GM12878 (cell line): Measurements from ENCODE around the gene SNCG. TPM values are rescaled to one million over a fixed set of nuclear protein-coding genes. Genes with fewer than 3 reads are reported as not detected.

ENCODE experiments used
- ATAC-seq: fragments of 200-7000 bp; cut with Tn5 transposase; 3 replicates; pipeline ENCODE4 v1.9.1; 2020; ENCODE audit warnings: mild to moderate bottlenecking, moderate library complexity
- BruUV-seq: library from RNA; stranded (reverse); fragments of 400-500 nt; replicated peaks from 2 replicates; lab custom pipeline; 2021; lab: Mats Ljungman, UMichigan
- CTCF ChIA-PET: fragments of 300-600 bp; sonication (Branson Sonifier 250); formaldehyde crosslinking; extraction: SDS; loops from one replicate; lab custom pipeline; 2021; ENCODE audit warnings: inconsistent platforms; lab: Yijun Ruan, JAX
- POLR2A ChIA-PET: fragments of 350-600 bp; formaldehyde crosslinking; extraction: SDS; loops from one replicate; lab custom pipeline; 2021; ENCODE audit warnings: inconsistent platforms; lab: Charles Lee
- RAD21 ChIA-PET: fragments of 300-600 bp; sonication (Branson Sonifier 250); formaldehyde crosslinking; loops from one replicate; lab custom pipeline; 2023; ENCODE audit warnings: antibody characterized with exemption; ENCODE audit not compliant: unreplicated experiment; lab: Charles Lee
- SMC1A ChIA-PET: fragments of 300-600 bp; sonication (Branson Sonifier 250); formaldehyde crosslinking; loops from one replicate; lab custom pipeline; 2023; ENCODE audit not compliant: unreplicated experiment, uncharacterized antibody; lab: Charles Lee
- DNase-seq: peaks from one replicate; pipeline ENCODE4 v3.0.0-alpha.2; 2011; ENCODE audit warnings: low read depth, low spot score
- FAIRE-seq: peaks from 3 replicates; lab custom pipeline; 2011; peaks lifted over from hg19 to GRCh38; lab: Jason Lieb, UNC
- H2AFZ ChIP-seq: 2 replicates; pipeline ENCODE4 v1.6.0; 2011; ENCODE audit warnings: low read depth, low read length, control low read depth; ENCODE audit not compliant: control insufficient read depth
- H3K27ac ChIP-seq: 2 replicates; pipeline ENCODE4 v1.5.1; 2011; ENCODE audit warnings: control low read depth; ENCODE audit not compliant: control insufficient read depth, insufficient read depth
- H3K27me3 ChIP-seq, 2 experiments: replicated peaks in 1 of 2; 2 replicates each; pipeline versions ENCODE4 v1.6.0 to v1.6.1; 2011; ENCODE audit warnings: low read length in 1 of 2; ENCODE audit not compliant: control insufficient read depth in 2 of 2, insufficient read depth in 2 of 2
- H3K36me3 ChIP-seq, 2 experiments: 2 replicates each; pipeline ENCODE4 v1.5.1; 2011; ENCODE audit warnings: low read length in 1 of 2; ENCODE audit not compliant: control insufficient read depth in 2 of 2, insufficient read depth in 2 of 2
- H3K4me1 ChIP-seq: 2 replicates; pipeline ENCODE4 v1.6.1; 2011; ENCODE audit warnings: mild to moderate bottlenecking, low read length, moderate library complexity, mixed read lengths; ENCODE audit not compliant: control insufficient read depth, insufficient read depth
- H3K4me2 ChIP-seq: 2 replicates; pipeline ENCODE4 v1.6.0; 2011; ENCODE audit warnings: control low read depth; ENCODE audit not compliant: control insufficient read depth, insufficient read depth
- H3K4me3 ChIP-seq: fragments of 200-600 bp; sonication (generic); 2 replicates; pipeline ENCODE4 v1.5.1; 2016
- H3K79me2 ChIP-seq: 2 replicates; pipeline ENCODE4 v1.6.0; 2011; ENCODE audit warnings: low read length; ENCODE audit not compliant: control insufficient read depth, insufficient read depth
- H3K9ac ChIP-seq: 2 replicates; pipeline ENCODE4 v1.8.0; 2011; ENCODE audit warnings: low read length, control low read depth, mixed read lengths; ENCODE audit not compliant: control insufficient read depth, insufficient read depth
- H3K9me3 ChIP-seq: replicated peaks from 3 replicates; pipeline ENCODE4 v1.5.1; 2011; ENCODE audit warnings: mild to moderate bottlenecking, low read length; ENCODE audit not compliant: control insufficient read depth, insufficient read depth
- H4K20me1 ChIP-seq: 2 replicates; pipeline ENCODE4 v1.6.0; 2011; ENCODE audit not compliant: control insufficient read depth, insufficient read depth
- CREM ChIP-seq: IDR thresholded peaks from 2 replicates; pipeline ENCODE4 v1.6.1; 2014; ENCODE audit warnings: antibody characterized with exemption, low read depth
- IKZF1 ChIP-seq: fragments of 450-650 bp; conservative IDR thresholded peaks from 2 replicates; pipeline ENCODE4 v1.6.1; 2017; ENCODE audit warnings: antibody characterized with exemption, mild to moderate bottlenecking
- JUND ChIP-seq: IDR thresholded peaks from 2 replicates; pipeline ENCODE4 v1.6.1; 2012; ENCODE audit warnings: low read depth, mild to moderate bottlenecking, low read length, improper control_type of control experiment, moderate library complexity
- MEF2A ChIP-seq: IDR thresholded peaks from 2 replicates; pipeline ENCODE4 v1.6.1; 2011; ENCODE audit warnings: low read depth, mild to moderate bottlenecking, low read length, moderate library complexity; ENCODE audit not compliant: insufficient read depth
- MYB ChIP-seq: fragments of 150-350 bp; IDR thresholded peaks from 2 replicates; pipeline ENCODE4 v1.6.1; 2014; ENCODE audit warnings: mild to moderate bottlenecking, low read depth, low read length, borderline replicate concordance
- NR2F1 ChIP-seq: fragments of 450-650 bp; conservative IDR thresholded peaks from 2 replicates; pipeline ENCODE4 v1.6.1; 2017; ENCODE audit warnings: mild to moderate bottlenecking
- PAX8 ChIP-seq: fragments of 450-650 bp; IDR thresholded peaks from 2 replicates; pipeline ENCODE4 v1.6.1; 2017; ENCODE audit warnings: mild to moderate bottlenecking, moderate library complexity
- POLR2A ChIP-seq: IDR thresholded peaks from 2 replicates; pipeline ENCODE4 v1.6.1; 2011; ENCODE audit warnings: low read depth, mild to moderate bottlenecking, low read length
- TARDBP ChIP-seq: IDR thresholded peaks from 2 replicates; pipeline ENCODE4 v1.6.1; 2016; ENCODE audit warnings: borderline replicate concordance
- WRNIP1 ChIP-seq: IDR thresholded peaks from 2 replicates; pipeline ENCODE4 v1.6.1; 2011; ENCODE audit warnings: low read depth, low read length, improper control_type of control experiment, borderline replicate concordance
- ZBED1 ChIP-seq: IDR thresholded peaks from 2 replicates; pipeline ENCODE4 v1.6.1; 2016; ENCODE audit warnings: borderline replicate concordance
- ZSCAN29 ChIP-seq: fragments of 450-650 bp; IDR thresholded peaks from 2 replicates; pipeline ENCODE4 v1.6.1; 2017; ENCODE audit warnings: mild to moderate bottlenecking, moderate library complexity
- WGBS: methylation state at CpG from one replicate; pipeline ENCODE4 v1.1.6; 2016; ENCODE audit warnings: low lambda C conversion rate; ENCODE audit not compliant: insufficient replicate concordance, insufficient coverage; ENCODE audit errors: missing lambda C conversion rate; 5-methylcytosine and 5-hydroxymethylcytosine counted together
- in situ Hi-C: fragments of 300-500 bp; cut with MboI; formaldehyde crosslinking; loops from 9 replicates; pipeline ENCODE4 v1.14.3; 2018; ENCODE audit warnings: mixed read lengths
- intact Hi-C: fragments of 100-400 bp; cut with micrococcal nuclease; formaldehyde crosslinking; loops from one replicate; pipeline ENCODE4 v1.14.2; 2022; ENCODE audit not compliant: unreplicated experiment
- polyA plus RNA-seq, 11 experiments: library from polyadenylated mRNA; depleted of rRNA in 4 of 11; unstranded in 6 of 11; stranded (reverse) in 5 of 11; fragments of >200 nt; fragmentation: Nextera tagmentation in 4 of 11; fragmentation: Illumina TruSeq in 1 of 11; extraction: Ambion mirVana in 4 of 11; extraction: Trizol in 1 of 11; gene quantifications; 1 replicate in 1 of 11; 2 replicates in 10 of 11; pipeline versions ENCODE4 v1.2.1 to v1.2.3, GENCODE V29; 2011 to 2016; ENCODE audit warnings: inconsistent platforms in 2 of 11, missing spikeins in 2 of 11, low read depth in 1 of 11
- total RNA-seq, 4 experiments: library from RNA; depleted of rRNA in 3 of 4; stranded (reverse); fragments of >200 nt in 3 of 4; fragmentation: Illumina TruSeq in 1 of 4; extraction: Trizol in 1 of 4; gene quantifications; 2 replicates each; pipeline versions ENCODE4 v1.2.1 to v1.2.3, GENCODE V29; 2013 to 2021
- TF ChIP-seq, protein P1 (sequence below), 3 experiments: IDR thresholded peaks in 2 of 3; conservative IDR thresholded peaks in 1 of 3; 2 replicates each; pipeline ENCODE4 v1.5.1; 2011; ENCODE audit warnings: low read depth in 3 of 3, low read length in 3 of 3, mild to moderate bottlenecking in 3 of 3, control low read depth in 2 of 3, moderate library complexity in 2 of 3, inconsistent platforms in 1 of 3, mixed read lengths in 1 of 3; ENCODE audit not compliant: control insufficient read depth in 2 of 3, insufficient read depth in 1 of 3; ENCODE audit errors: extremely low read depth in 1 of 3
- TF ChIP-seq, protein P2 (sequence below): fragments of 450-650 bp; formaldehyde crosslinking; IDR thresholded peaks from 2 replicates; pipeline ENCODE4 v1.4.0; 2020; ENCODE audit warnings: mild to moderate bottlenecking, moderate library complexity
- TF ChIP-seq, protein P3 (sequence below): fragments of 150-350 bp; IDR thresholded peaks from 2 replicates; pipeline ENCODE4 v1.6.1; 2016; ENCODE audit warnings: low read depth, low read length

Gene SNCG
- total and polyA plus RNA-seq, 10 of the 15 experiments (the other 5 are each of a cell fraction or from before 2014, with no cell fraction given): 0.22 to 1.3 (median 0.42) TPM; not detected in 6

DNA sequence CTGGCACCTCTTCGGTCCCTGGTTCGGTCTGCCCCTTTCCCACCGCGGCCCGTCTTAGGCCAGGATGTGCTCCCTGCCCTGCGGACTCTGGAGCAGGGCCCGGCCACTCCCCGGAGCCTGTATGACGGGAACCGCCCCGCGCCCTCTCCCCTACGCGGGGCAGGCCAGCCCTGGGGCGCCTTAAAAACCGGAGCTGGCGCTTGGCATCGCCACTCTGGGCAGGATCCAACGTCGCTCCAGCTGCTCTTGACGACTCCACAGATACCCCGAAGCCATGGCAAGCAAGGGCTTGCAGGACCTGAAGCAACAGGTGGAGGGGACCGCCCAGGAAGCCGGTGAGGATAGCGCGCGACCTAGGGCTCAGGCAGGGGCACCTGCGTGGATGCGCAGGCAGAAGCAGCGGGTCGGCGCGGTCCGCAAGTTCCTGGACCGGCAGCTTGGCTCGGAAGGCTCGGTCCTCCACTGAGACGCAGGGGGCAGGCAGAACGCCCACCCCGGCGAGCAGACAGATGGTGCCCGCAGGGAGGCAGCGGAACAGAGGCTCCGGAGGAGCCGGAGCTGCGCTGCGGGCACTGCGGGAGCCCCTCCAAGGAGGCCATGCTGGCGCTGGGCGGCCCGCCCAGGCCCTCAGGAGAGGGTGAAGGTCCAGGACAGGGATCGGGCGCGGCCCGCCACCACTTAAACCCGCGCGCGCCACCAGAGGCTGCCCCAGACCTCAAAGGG lies 10.0 kb downstream of the SNCG start, which contains the start of gene ADIRF:
Gene ADIRF, plus strand, starts transcription at position 212 of the 723 bp plus-strand sequence. Its CDS starts 63 bp downstream, at position 275.
- RAD21 ChIA-PET: interaction anchor here (1.8 kb wide), 1 partner anchor 22 kb away, joined by 5 read pairs; no protein-coding TSS in a partner anchor
- no TSS peak for BruUV-seq
- no peak for DNase-seq
- TF ChIP-seq PAX8: no peak
- TF ChIP-seq ZBED1: no peak
- TF ChIP-seq MEF2A: no peak
- no peak for TF ChIP-seq NR2F1
- TF ChIP-seq, protein P1, sequence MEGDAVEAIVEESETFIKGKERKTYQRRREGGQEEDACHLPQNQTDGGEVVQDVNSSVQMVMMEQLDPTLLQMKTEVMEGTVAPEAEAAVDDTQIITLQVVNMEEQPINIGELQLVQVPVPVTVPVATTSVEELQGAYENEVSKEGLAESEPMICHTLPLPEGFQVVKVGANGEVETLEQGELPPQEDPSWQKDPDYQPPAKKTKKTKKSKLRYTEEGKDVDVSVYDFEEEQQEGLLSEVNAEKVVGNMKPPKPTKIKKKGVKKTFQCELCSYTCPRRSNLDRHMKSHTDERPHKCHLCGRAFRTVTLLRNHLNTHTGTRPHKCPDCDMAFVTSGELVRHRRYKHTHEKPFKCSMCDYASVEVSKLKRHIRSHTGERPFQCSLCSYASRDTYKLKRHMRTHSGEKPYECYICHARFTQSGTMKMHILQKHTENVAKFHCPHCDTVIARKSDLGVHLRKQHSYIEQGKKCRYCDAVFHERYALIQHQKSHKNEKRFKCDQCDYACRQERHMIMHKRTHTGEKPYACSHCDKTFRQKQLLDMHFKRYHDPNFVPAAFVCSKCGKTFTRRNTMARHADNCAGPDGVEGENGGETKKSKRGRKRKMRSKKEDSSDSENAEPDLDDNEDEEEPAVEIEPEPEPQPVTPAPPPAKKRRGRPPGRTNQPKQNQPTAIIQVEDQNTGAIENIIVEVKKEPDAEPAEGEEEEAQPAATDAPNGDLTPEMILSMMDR (IDR thresholded peaks at IDR 0.05 in 2 of 3, conservative IDR thresholded peaks at IDR 0.05 in 1 of 3; ENCODE audit: control insufficient read depth in 2 of 3, extremely low read depth in 1 of 3, insufficient read depth in 1 of 3, low read depth in 3 of 3, low read length in 3 of 3): no peak
- TF ChIP-seq, protein P2, sequence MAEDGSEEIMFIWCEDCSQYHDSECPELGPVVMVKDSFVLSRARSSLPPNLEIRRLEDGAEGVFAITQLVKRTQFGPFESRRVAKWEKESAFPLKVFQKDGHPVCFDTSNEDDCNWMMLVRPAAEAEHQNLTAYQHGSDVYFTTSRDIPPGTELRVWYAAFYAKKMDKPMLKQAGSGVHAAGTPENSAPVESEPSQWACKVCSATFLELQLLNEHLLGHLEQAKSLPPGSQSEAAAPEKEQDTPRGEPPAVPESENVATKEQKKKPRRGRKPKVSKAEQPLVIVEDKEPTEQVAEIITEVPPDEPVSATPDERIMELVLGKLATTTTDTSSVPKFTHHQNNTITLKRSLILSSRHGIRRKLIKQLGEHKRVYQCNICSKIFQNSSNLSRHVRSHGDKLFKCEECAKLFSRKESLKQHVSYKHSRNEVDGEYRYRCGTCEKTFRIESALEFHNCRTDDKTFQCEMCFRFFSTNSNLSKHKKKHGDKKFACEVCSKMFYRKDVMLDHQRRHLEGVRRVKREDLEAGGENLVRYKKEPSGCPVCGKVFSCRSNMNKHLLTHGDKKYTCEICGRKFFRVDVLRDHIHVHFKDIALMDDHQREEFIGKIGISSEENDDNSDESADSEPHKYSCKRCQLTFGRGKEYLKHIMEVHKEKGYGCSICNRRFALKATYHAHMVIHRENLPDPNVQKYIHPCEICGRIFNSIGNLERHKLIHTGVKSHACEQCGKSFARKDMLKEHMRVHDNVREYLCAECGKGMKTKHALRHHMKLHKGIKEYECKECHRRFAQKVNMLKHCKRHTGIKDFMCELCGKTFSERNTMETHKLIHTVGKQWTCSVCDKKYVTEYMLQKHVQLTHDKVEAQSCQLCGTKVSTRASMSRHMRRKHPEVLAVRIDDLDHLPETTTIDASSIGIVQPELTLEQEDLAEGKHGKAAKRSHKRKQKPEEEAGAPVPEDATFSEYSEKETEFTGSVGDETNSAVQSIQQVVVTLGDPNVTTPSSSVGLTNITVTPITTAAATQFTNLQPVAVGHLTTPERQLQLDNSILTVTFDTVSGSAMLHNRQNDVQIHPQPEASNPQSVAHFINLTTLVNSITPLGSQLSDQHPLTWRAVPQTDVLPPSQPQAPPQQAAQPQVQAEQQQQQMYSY (CRISPR knock-in tag): no peak
- TF ChIP-seq, protein P3, sequence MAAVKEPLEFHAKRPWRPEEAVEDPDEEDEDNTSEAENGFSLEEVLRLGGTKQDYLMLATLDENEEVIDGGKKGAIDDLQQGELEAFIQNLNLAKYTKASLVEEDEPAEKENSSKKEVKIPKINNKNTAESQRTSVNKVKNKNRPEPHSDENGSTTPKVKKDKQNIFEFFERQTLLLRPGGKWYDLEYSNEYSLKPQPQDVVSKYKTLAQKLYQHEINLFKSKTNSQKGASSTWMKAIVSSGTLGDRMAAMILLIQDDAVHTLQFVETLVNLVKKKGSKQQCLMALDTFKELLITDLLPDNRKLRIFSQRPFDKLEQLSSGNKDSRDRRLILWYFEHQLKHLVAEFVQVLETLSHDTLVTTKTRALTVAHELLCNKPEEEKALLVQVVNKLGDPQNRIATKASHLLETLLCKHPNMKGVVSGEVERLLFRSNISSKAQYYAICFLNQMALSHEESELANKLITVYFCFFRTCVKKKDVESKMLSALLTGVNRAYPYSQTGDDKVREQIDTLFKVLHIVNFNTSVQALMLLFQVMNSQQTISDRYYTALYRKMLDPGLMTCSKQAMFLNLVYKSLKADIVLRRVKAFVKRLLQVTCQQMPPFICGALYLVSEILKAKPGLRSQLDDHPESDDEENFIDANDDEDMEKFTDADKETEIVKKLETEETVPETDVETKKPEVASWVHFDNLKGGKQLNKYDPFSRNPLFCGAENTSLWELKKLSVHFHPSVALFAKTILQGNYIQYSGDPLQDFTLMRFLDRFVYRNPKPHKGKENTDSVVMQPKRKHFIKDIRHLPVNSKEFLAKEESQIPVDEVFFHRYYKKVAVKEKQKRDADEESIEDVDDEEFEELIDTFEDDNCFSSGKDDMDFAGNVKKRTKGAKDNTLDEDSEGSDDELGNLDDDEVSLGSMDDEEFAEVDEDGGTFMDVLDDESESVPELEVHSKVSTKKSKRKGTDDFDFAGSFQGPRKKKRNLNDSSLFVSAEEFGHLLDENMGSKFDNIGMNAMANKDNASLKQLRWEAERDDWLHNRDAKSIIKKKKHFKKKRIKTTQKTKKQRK: no peak
- TF ChIP-seq IKZF1: no peak
- no peak for TF ChIP-seq ZSCAN29
- no peak for TF ChIP-seq WRNIP1
- TF ChIP-seq TARDBP: no peak
- no peak for TF ChIP-seq CREM
- TF ChIP-seq MYB: no peak
- TF ChIP-seq POLR2A: no peak
- TF ChIP-seq JUND: no peak

More for the DNA sequence above, 10.0 kb downstream of the SNCG start, which contains the start of gene ADIRF:
- no peaks in the 10 kb centered on the region for H4K20me1 ChIP-seq
- 71% methylated on average over 56 of the region's 59 CpGs for whole genome bisulfite sequencing
- no peak within 1 kb of the TSS for H3K4me3 ChIP-seq
- H3K36me3 ChIP-seq: no peaks in the 10 kb centered on the region
- ATAC-seq (no peak), FAIRE-seq (no peak)
- peak within 1 kb of the TSS; percentile 88; the same call in 1 of the 2 replicates for H3K27ac ChIP-seq
- H3K9me3 ChIP-seq: no peaks in the 10 kb centered on the region
- ChIA-PET SMC1A (no interaction called here), POLR2A (no interaction called here), CTCF (interaction anchor here (1.0 kb wide), 1 partner anchor 8 kb away, joined by 4 read pairs; no protein-coding TSS in a partner anchor)
- peak within 1 kb of the TSS; percentile 88 for H3K4me2 ChIP-seq
- no peaks in the 10 kb centered on the region for H3K79me2 ChIP-seq
- intact Hi-C loops: loop anchor here (5.0 kb wide), 1 partner anchor 124 kb away; the partner anchor contains the start of gene GLUD1
- H3K27me3 ChIP-seq: peaks cover 0 to 2% of the 10 kb centered on the region in 2 experiments; a peak in 1 of 4 replicates
- in situ Hi-C loops: no loop called here
- H2AFZ ChIP-seq: peak within 1 kb of the TSS; percentile 85; the same call in 1 of the 2 replicates
- H3K9ac ChIP-seq: no peak within 1 kb of the TSS
- peaks cover 54% of the 10 kb centered on the region for H3K4me1 ChIP-seq
